Activated CD4-positive, alpha-beta memory T cell treated with anti-CD3 and anti-CD28 coated beads, Interleukin-2, amount 10 ng/mL, durations not matched to agents 7 days and 5 days (primary cell): ENCODE results near the gene PKD1L1. TPM values are rescaled to one million over a fixed set of nuclear protein-coding genes. Genes with fewer than 3 reads are reported as not detected.

Experiments used
- CTCF ChIA-PET: fragments of 350-600 bp; sonication (Branson Sonifier 250); formaldehyde crosslinking; loops from one replicate; lab custom pipeline; 2021; ENCODE audit warnings: antibody characterized with exemption, inconsistent platforms; lab: Charles Lee
- POLR2A ChIA-PET: fragments of 350-600 bp; sonication (Branson Sonifier 250); formaldehyde crosslinking; loops from one replicate; lab custom pipeline; 2021; ENCODE audit warnings: antibody characterized with exemption; lab: Charles Lee
- DNase-seq: peaks from one replicate; pipeline ENCODE4 v3.0.0-alpha.2; 2020
- H3K27ac Mint-ChIP-seq: one replicate; pipeline ENCODE4 v1.8.0; 2021; ENCODE audit warnings: mild to moderate bottlenecking, mixed read lengths
- H3K27me3 Mint-ChIP-seq: one replicate; pipeline ENCODE4 v1.8.0; 2021; ENCODE audit warnings: mixed read lengths
- H3K36me3 Mint-ChIP-seq: one replicate; pipeline ENCODE4 v1.8.0; 2021; ENCODE audit warnings: low read depth, mixed read lengths
- H3K4me1 Mint-ChIP-seq: one replicate; pipeline ENCODE4 v1.8.0; 2021; ENCODE audit warnings: mixed read lengths
- H3K4me3 Mint-ChIP-seq: one replicate; pipeline ENCODE4 v1.8.0; 2021; ENCODE audit warnings: mild to moderate bottlenecking, mixed read lengths
- H3K9me3 Mint-ChIP-seq: one replicate; pipeline ENCODE4 v1.8.0; 2021; ENCODE audit warnings: mixed read lengths
- total RNA-seq, 2 experiments: library from RNA; stranded (reverse); gene quantifications; one replicate each; pipeline ENCODE4 v1.2.3, GENCODE V29; 2021

The PKD1L1 gene
- total RNA-seq, 2 experiments from 2014 or later: 0.05 to 0.48 TPM

DNA sequence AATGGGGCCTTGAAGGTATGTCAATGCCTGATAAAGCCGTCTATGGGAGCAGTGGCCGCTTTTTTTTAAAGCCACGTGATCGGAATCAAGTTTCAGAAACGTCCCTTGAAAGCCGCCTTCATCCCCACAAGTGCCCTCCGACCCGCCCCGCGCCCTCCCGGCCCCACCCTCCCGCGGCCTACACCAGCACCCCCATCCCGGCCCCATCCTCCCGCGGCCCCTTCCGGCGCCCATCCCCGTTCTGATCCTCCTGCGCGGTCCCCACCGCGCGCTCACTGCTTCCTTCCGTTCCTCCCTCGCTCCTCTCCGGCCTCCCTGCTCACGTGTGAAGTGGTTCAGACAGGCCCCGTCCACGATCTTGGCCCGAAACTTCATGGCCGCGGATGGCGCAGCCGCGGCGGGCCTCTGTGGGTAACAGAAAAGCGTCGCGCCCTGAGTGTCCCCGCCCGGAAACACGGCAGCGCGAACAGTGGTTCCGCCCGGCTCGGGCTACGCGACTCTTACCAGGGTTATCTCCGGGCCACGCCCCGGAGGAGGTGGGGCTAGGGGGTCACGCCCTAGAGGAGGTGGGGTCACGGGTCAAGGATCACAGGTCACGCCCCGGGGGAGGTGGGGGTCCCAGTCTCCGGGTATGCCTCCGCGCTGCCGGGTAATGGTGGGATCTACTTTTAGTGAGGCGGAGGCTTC lies 31.0 kb upstream of the PKD1L1 start, which contains the start of gene HUS1:
Gene HUS1, minus strand, starts transcription at position 471 of the 687 bp plus-strand sequence. Its CDS starts 96 bp downstream, at position 375.
- CTCF ChIA-PET: interaction anchor here (0.7 to 1.6 kb wide), 6 partner anchors 9 to 130 kb away, joined by 3 to 11 read pairs (median 5); no protein-coding TSS in a partner anchor
- POLR2A ChIA-PET: interaction anchor here (1.1 to 1.6 kb wide), 5 partner anchors 12 to 131 kb away, joined by 3 to 14 read pairs (median 5); no protein-coding TSS in a partner anchor
- Mint-ChIP-seq H3K9me3 (no peaks in the 10 kb centered on the region), H3K36me3 (peaks cover 37% of the 10 kb centered on the region), H3K27ac (peak within 1 kb of the TSS; percentile 97), H3K4me3 (peak within 1 kb of the TSS; percentile 87), H3K27me3 (peaks cover under 1% of the 10 kb centered on the region), H3K4me1 (peaks cover 24% of the 10 kb centered on the region)
- peak; percentile 96 for DNase-seq

GRCh38 chr7:47978790-47979144 lies 30.5 kb upstream of the PKD1L1 start:
- Mint-ChIP-seq H3K4me3 (peak overlapping the region; percentile 87), H3K36me3 (peaks cover 43% of the 10 kb centered on the region), H3K9me3 (no peaks in the 10 kb centered on the region), H3K4me1 (peaks cover 26% of the 10 kb centered on the region), H3K27me3 (no peaks in the 10 kb centered on the region), H3K27ac (peak overlapping the region; percentile 97)
- POLR2A ChIA-PET: interaction anchor here (1.0 to 1.8 kb wide), 8 partner anchors 13 to 131 kb away, joined by 3 to 14 read pairs (median 7); no protein-coding TSS in a partner anchor
- no peak for DNase-seq
- CTCF ChIA-PET: interaction anchor here (1.3 to 1.6 kb wide), 8 partner anchors 9 to 131 kb away, joined by 3 to 11 read pairs (median 10); no protein-coding TSS in a partner anchor

- Mint-ChIP-seq H3K36me3 (peaks cover 77% of the 10 kb centered on the region), H3K27me3 (no peaks in the 10 kb centered on the region), H3K4me1 (peaks cover 32% of the 10 kb centered on the region), H3K4me3 (no peak overlapping the region), H3K27ac (no peak overlapping the region), H3K9me3 (no peaks in the 10 kb centered on the region)
- ChIA-PET CTCF (interaction anchor here (0.7 to 2.2 kb wide), 4 partner anchors 14 to 136 kb away, joined by 3 to 8 read pairs (median 6); no protein-coding TSS in a partner anchor), POLR2A (no interaction called here)
- no peak for DNase-seq
Observed at GRCh38 chr7:47973739-47974138, 25.5 kb upstream of the PKD1L1 start.

GRCh38 chr7:47970761-47971160 lies 22.5 kb upstream of the PKD1L1 start:
- H3K36me3 Mint-ChIP-seq: peaks cover 77% of the 10 kb centered on the region
- no peaks in the 10 kb centered on the region for H3K27me3 Mint-ChIP-seq
- POLR2A ChIA-PET: no interaction called here
- no peaks in the 10 kb centered on the region for H3K9me3 Mint-ChIP-seq
- no peak for DNase-seq
- CTCF ChIA-PET: interaction anchor here (0.6 to 1.2 kb wide), 5 partner anchors 8 to 184 kb away, joined by 3 to 6 read pairs (median 4); no protein-coding TSS in a partner anchor
- no peak overlapping the region for H3K4me3 Mint-ChIP-seq
- peaks cover 17% of the 10 kb centered on the region for H3K4me1 Mint-ChIP-seq
- no peak overlapping the region for H3K27ac Mint-ChIP-seq

DNA sequence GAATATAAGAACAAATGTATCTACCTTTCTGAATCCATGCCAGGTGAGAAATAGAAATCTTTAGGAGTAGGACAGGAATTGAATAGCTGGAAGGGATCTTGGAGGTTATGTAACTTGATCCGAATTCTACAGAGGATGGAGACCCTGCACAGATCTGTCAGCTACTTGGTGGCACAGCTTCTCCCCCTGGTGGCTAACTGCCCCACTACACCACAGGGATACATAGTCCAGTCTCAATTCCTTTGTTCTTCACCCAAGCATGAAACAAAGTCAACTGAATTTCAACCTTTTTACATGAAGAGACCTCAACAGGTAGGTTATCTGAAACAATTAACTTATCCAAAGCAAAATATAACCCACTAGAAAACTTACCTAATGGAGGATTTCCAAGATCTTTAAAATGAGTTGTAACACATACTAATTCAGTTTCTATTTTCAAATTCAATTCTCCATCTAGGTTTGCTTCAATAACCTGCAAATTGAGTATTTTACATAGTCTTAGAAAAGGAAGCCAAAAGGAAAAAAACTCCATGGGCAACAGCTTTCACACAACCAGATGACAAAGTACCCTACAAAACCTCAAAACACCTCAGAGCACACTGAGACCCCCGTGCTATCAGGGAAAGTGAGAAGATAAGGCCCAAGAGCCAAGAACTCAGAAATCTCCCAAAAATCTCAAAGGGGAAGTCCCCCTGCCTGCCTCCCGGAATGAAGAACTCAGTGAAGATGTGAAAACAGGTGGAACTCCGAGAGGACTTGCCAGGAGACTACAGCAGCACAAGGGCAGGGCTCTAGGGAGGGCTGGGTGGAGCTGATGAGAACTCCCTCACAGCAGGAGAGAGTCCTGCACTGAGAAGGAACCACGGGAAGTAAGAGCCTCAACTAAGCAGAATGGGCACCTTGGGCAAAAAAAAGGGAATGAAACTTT lies 20.8 kb upstream of the PKD1L1 start:
- Mint-ChIP-seq H3K27ac (no peak overlapping the region), H3K27me3 (no peaks in the 10 kb centered on the region), H3K4me1 (peaks cover 14% of the 10 kb centered on the region), H3K36me3 (peaks cover 83% of the 10 kb centered on the region), H3K9me3 (no peaks in the 10 kb centered on the region), H3K4me3 (no peak overlapping the region)
- ChIA-PET CTCF (interaction anchor here (0.7 to 2.3 kb wide), 9 partner anchors 9 to 186 kb away, joined by 3 to 13 read pairs (median 4); partner anchors contain the start of gene PKD1L1), POLR2A (no interaction called here)
- DNase-seq: peak; percentile 52

DNA sequence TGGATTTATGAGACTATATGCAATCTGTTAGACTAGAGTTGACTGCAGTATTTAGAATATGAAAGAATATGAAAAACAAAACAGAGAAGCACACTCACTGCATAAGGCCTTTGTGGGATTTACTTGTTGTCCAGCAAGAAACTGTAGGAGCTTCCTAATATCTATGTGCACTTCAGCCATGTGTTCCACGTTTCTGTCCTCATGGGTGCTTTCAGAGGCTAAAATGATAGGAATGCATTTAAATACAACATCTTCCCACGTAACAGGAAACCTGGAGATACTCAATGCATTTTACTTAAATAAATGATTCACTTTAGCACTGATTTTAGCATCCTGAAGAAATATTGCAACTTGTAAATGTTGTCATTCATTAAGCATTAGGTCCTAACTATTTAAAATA lies 19.4 kb upstream of the PKD1L1 start:
- Mint-ChIP-seq H3K9me3 (no peaks in the 10 kb centered on the region), H3K4me3 (no peak overlapping the region), H3K36me3 (peaks cover 78% of the 10 kb centered on the region), H3K4me1 (peaks cover 13% of the 10 kb centered on the region), H3K27ac (no peak overlapping the region), H3K27me3 (no peaks in the 10 kb centered on the region)
- ChIA-PET POLR2A (no interaction called here), CTCF (interaction anchor here (1.6 to 2.3 kb wide), 3 partner anchors 15 to 143 kb away, joined by 4 to 13 read pairs (median 7); no protein-coding TSS in a partner anchor)
- no peak for DNase-seq

GRCh38 chr7:47967123-47967522 lies 18.9 kb upstream of the PKD1L1 start:
- H3K27ac Mint-ChIP-seq: no peak overlapping the region
- H3K4me1 Mint-ChIP-seq: peaks cover 13% of the 10 kb centered on the region
- no peak for DNase-seq
- no peak overlapping the region for H3K4me3 Mint-ChIP-seq
- H3K9me3 Mint-ChIP-seq: no peaks in the 10 kb centered on the region
- H3K27me3 Mint-ChIP-seq: no peaks in the 10 kb centered on the region
- ChIA-PET POLR2A (interaction anchor here (1.0 kb wide), 1 partner anchor 144 kb away, joined by 4 read pairs; no protein-coding TSS in a partner anchor), CTCF (interaction anchor here (1.2 to 1.8 kb wide), 3 partner anchors 15 to 143 kb away, joined by 4 to 7 read pairs (median 4); no protein-coding TSS in a partner anchor)
- H3K36me3 Mint-ChIP-seq: peaks cover 78% of the 10 kb centered on the region

DNA sequence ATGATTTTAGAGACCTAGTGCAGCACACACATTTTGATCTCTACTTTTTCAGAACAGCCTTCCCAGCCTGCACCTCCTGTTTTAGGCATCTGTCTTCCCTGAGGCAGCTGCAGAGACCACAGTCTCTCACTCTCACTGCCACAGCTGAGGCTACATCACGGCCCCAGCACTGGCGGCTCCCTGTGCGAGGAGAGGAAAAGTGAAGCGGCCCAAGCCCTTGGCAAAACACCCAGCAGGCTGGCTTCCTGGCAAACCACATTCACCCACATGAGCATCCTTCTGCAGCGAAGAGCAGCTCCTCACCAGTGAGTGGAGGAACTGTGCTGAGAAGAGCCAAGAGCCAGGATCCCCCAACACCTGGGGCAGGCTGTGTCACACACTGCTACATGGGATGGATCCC lies 17.2 kb upstream of the PKD1L1 start:
- H3K4me3 Mint-ChIP-seq: no peak overlapping the region
- H3K36me3 Mint-ChIP-seq: peaks cover 86% of the 10 kb centered on the region
- CTCF ChIA-PET: interaction anchor here (1.5 kb wide), 1 partner anchor 145 kb away, joined by 3 read pairs; no protein-coding TSS in a partner anchor
- no peaks in the 10 kb centered on the region for H3K27me3 Mint-ChIP-seq
- peaks cover 8% of the 10 kb centered on the region for H3K4me1 Mint-ChIP-seq
- no peaks in the 10 kb centered on the region for H3K9me3 Mint-ChIP-seq
- POLR2A ChIA-PET: interaction anchor here (1.2 kb wide), 1 partner anchor 138 kb away, joined by 3 read pairs; no protein-coding TSS in a partner anchor
- DNase-seq: no peak
- no peak overlapping the region for H3K27ac Mint-ChIP-seq

- no peak overlapping the region for H3K4me3 Mint-ChIP-seq
- peaks cover 72% of the 10 kb centered on the region for H3K36me3 Mint-ChIP-seq
- H3K9me3 Mint-ChIP-seq: no peaks in the 10 kb centered on the region
- H3K4me1 Mint-ChIP-seq: no peaks in the 10 kb centered on the region
- no peaks in the 10 kb centered on the region for H3K27me3 Mint-ChIP-seq
- H3K27ac Mint-ChIP-seq: no peak overlapping the region
- CTCF ChIA-PET: interaction anchor here (3.4 kb wide), 1 partner anchor 18 kb away, joined by 14 read pairs; no protein-coding TSS in a partner anchor
- POLR2A ChIA-PET: no interaction called here
- DNase-seq: no peak
Observed at GRCh38 chr7:47962262-47962661, 14.0 kb upstream of the PKD1L1 start.

DNA sequence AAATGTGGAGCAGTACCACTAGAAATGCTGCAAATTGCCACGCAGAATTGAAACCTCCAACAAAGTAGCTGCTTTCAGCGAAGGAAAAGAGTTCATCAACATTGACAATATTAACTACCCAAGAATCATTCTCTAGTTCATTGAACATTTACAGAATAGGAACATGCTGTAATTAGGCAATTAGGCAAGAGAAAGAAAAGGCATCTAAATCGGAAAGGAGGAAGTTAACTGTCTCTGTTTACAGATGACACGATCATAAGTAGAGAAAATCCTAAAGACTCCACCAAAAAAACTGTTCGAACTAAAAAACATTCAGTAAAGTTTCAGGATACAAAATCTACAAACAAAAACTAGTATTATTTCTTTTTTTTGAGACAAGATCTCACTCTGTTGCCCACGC lies 8.9 kb upstream of the PKD1L1 start:
- POLR2A ChIA-PET: no interaction called here
- DNase-seq: no peak
- no peaks in the 10 kb centered on the region for H3K9me3 Mint-ChIP-seq
- H3K27ac Mint-ChIP-seq: no peak overlapping the region
- H3K4me3 Mint-ChIP-seq: no peak overlapping the region
- H3K36me3 Mint-ChIP-seq: peaks cover 47% of the 10 kb centered on the region
- CTCF ChIA-PET: interaction anchor here (0.7 to 1.3 kb wide), 3 partner anchors 12 to 152 kb away, joined by 3 to 4 read pairs (median 3); no protein-coding TSS in a partner anchor
- no peaks in the 10 kb centered on the region for H3K27me3 Mint-ChIP-seq
- peaks cover 4% of the 10 kb centered on the region for H3K4me1 Mint-ChIP-seq

DNA sequence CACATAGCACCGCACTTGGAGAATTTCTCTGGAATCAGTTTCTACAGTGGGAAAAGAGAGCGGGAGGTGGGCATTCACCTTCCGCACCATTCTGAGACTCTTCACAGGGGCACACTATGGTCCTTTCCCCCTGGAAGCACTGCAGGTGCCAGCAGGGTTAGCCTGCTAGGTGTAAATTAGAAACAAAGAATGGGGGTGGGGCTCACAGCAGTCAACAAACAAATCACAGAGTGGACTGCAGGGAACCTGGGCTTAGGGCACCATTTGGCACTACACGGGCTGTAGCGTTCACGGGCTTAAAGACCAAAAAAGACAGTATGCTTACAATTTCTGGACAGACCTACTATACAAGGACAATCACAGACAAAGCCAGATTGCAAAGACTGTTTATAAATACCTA lies 8.0 kb upstream of the PKD1L1 start:
- Mint-ChIP-seq H3K27me3 (no peaks in the 10 kb centered on the region), H3K36me3 (peaks cover 38% of the 10 kb centered on the region), H3K9me3 (no peaks in the 10 kb centered on the region), H3K4me3 (no peak overlapping the region), H3K27ac (no peak overlapping the region), H3K4me1 (peaks cover 8% of the 10 kb centered on the region)
- POLR2A ChIA-PET: no interaction called here
- DNase-seq: no peak
- CTCF ChIA-PET: interaction anchor here (0.7 to 1.0 kb wide), 3 partner anchors 11 to 154 kb away, joined by 3 to 4 read pairs (median 3); no protein-coding TSS in a partner anchor

DNA sequence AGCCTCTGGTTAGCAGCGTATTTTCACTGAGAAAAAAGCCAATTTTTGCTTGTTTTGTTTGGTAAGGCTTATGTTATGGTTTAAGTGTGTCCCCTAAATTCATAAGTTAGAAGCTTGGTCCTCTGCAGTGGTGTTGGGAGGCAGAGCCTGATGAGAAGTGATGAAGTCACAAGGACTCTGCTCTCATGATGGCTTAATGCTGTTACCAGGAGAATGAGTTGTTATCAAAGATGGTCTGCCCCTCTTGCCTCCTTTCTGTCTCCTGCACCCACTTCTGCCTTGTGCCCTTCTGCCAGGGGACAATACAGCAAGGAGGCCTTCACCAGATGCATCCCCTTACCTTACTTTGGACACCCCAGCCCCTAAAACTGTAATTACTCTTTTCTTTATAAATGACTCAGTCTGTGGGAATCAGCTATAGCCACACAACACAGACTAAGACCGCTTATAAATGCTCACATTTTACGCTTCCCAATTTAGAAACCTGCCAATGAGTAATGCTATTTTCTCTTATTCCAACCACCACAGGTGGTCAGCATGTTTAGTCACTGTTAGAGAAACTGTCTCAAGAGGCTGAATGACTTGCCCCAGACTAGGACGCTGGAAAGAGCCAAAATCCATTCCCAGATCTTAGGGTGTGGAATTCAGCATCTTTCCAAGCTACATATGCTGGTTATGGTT lies 6.1 kb upstream of the PKD1L1 start:
- ChIA-PET POLR2A (no interaction called here), CTCF (no interaction called here)
- Mint-ChIP-seq H3K27me3 (no peaks in the 10 kb centered on the region), H3K4me3 (no peak overlapping the region), H3K36me3 (peaks cover 31% of the 10 kb centered on the region), H3K27ac (no peak overlapping the region), H3K4me1 (peaks cover 8% of the 10 kb centered on the region), H3K9me3 (no peaks in the 10 kb centered on the region)
- no peak for DNase-seq
